SK-N-SH (cell line): Measurements from ENCODE around the gene MBNL1.

ENCODE experiments used
- CHD2 ChIP-seq: fragments of 150-350 bp; IDR thresholded peaks from 2 replicates; pipeline ENCODE4 v1.6.1; 2018; ENCODE audit warnings: low read length; ENCODE audit not compliant: partially characterized antibody
- ELF1 ChIP-seq: IDR thresholded peaks from 2 replicates; pipeline ENCODE4 v1.4.0; 2012
- GABPA ChIP-seq: IDR thresholded peaks from 2 replicates; pipeline ENCODE4 v1.4.0; 2012; ENCODE audit warnings: low read depth, mild to moderate bottlenecking
- POLR2AphosphoS5 ChIP-seq: IDR thresholded peaks from 2 replicates; pipeline ENCODE4 v1.6.1; 2012; ENCODE audit warnings: low read depth, low read length
- TCF12 ChIP-seq: IDR thresholded peaks from 2 replicates; pipeline ENCODE4 v1.4.0; 2012
- TEAD4 ChIP-seq: IDR thresholded peaks from 2 replicates; pipeline ENCODE4 v1.4.0; 2012; ENCODE audit warnings: mild to moderate bottlenecking, borderline replicate concordance; ENCODE audit not compliant: insufficient read depth
- TF ChIP-seq, protein P1 (sequence below): fragments of 200-600 bp; sonication (generic); IDR thresholded peaks from 2 replicates; pipeline ENCODE4 v1.6.1; 2017; ENCODE audit warnings: antibody characterized with exemption, mild to moderate bottlenecking, moderate library complexity
- TF ChIP-seq, protein P2 (sequence below): IDR thresholded peaks from 2 replicates; pipeline ENCODE4 v1.4.0; 2012; ENCODE audit warnings: low read depth, borderline replicate concordance
- TF ChIP-seq, protein P3 (sequence below): fragments of 150-350 bp; IDR thresholded peaks from 2 replicates; pipeline ENCODE4 v1.6.1; 2016; ENCODE audit warnings: mild to moderate bottlenecking, low read depth, low read length

DNA sequence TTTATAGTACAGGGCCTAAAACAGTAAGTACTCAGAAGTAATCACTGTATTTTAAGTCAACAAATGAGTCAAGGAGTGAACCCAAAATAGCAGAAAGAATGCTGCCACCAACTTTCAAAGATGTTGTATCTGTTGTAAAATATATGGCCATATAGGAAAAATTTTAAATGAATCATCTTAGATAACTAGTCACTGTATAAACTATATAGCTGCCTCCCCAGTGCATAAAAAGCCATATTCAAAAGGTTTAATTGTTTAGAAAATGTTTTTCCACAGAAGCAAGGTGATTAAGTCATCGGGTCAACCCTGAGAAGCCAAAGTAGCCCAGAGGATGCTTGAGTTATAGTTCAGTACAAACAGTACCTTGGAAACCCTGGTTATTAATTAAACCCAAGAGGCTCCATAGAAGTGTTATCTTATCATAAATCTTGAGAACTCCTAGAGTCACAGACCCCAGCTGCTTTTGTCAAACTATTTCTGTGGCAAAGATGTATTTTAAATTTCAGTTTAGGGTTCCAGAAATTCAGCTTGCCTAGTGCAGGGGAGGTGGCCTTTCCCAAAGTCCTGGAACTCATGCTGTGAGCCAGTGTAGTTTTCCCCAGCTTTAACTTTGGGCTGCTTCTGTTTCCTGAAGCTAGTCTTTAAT is 39.2 kb downstream of the MBNL1 start:
- TF ChIP-seq GABPA = no peak
- TF ChIP-seq, protein P1, sequence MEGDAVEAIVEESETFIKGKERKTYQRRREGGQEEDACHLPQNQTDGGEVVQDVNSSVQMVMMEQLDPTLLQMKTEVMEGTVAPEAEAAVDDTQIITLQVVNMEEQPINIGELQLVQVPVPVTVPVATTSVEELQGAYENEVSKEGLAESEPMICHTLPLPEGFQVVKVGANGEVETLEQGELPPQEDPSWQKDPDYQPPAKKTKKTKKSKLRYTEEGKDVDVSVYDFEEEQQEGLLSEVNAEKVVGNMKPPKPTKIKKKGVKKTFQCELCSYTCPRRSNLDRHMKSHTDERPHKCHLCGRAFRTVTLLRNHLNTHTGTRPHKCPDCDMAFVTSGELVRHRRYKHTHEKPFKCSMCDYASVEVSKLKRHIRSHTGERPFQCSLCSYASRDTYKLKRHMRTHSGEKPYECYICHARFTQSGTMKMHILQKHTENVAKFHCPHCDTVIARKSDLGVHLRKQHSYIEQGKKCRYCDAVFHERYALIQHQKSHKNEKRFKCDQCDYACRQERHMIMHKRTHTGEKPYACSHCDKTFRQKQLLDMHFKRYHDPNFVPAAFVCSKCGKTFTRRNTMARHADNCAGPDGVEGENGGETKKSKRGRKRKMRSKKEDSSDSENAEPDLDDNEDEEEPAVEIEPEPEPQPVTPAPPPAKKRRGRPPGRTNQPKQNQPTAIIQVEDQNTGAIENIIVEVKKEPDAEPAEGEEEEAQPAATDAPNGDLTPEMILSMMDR = no peak
- no peak for TF ChIP-seq CHD2
- TF ChIP-seq TEAD4 = no peak
- TF ChIP-seq ELF1 = no peak
- TF ChIP-seq, protein P2, sequence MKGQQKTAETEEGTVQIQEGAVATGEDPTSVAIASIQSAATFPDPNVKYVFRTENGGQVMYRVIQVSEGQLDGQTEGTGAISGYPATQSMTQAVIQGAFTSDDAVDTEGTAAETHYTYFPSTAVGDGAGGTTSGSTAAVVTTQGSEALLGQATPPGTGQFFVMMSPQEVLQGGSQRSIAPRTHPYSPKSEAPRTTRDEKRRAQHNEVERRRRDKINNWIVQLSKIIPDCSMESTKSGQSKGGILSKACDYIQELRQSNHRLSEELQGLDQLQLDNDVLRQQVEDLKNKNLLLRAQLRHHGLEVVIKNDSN = no peak
- TF ChIP-seq, protein P3, sequence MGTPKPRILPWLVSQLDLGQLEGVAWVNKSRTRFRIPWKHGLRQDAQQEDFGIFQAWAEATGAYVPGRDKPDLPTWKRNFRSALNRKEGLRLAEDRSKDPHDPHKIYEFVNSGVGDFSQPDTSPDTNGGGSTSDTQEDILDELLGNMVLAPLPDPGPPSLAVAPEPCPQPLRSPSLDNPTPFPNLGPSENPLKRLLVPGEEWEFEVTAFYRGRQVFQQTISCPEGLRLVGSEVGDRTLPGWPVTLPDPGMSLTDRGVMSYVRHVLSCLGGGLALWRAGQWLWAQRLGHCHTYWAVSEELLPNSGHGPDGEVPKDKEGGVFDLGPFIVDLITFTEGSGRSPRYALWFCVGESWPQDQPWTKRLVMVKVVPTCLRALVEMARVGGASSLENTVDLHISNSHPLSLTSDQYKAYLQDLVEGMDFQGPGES = no peak
- no peak for TF ChIP-seq POLR2AphosphoS5
- TF ChIP-seq TCF12 = no peak
